HG02678 (cell line): ENCODE measurements around the gene LENG1.

Source experiments
- ATAC-seq: cut with Tn5 transposase; IDR thresholded peaks from one replicate; pipeline ENCODE4 v1.9.1; 2021; ENCODE audit warnings: mild to moderate bottlenecking, moderate library complexity; ENCODE audit not compliant: unreplicated experiment

Gene LENG1

DNA sequence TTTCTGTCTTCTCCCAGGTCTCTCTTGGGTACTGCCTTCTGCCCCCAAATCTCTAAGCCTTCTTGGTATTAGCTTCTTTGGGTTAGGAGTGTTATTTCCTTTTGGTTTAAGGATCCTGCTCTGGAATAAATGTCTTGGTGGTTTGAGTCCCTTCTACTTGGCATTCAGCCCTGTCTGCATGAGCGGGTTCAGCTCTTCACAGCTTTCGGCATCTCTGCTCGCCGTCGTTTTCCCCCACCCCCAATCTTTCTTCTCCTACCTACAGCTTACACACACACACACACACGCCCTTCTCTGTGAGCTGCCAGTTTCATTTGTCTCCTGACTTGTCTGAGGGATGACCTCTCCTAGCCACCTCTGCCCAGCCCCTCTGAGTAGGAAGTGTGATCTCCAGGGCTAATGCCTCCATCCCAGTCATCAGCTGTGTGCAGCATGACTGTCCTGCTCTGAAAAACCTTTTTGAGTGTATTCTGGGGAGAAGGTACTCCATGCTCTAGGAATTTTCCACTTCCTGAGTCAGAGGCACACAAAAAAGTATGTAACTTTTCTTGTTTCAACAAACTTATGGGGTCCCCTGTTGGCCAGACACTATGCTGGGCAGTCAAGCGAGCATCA is 17.2 kb downstream of the LENG1 start:
- no peak for ATAC-seq

DNA sequence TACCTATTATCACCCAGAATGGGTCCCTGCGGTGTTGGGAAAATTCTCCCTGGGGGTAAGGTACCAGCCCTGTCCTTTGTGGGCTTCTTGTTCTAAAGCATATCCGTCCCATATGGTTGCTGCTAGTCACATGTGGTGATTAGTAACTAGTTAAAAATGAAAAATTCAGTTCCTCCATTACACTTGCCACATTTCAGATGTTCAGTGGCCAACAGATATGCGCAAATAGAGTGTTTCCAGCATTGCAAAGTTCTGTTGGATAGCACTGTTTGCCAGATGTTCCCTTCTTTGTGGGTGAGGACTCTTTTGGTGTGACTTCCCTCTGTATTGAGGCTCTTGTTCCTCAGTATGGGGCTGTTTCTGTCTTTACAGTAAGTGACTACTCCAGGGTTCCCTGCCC is 18.2 kb downstream of the LENG1 start:
- no peak for ATAC-seq

DNA sequence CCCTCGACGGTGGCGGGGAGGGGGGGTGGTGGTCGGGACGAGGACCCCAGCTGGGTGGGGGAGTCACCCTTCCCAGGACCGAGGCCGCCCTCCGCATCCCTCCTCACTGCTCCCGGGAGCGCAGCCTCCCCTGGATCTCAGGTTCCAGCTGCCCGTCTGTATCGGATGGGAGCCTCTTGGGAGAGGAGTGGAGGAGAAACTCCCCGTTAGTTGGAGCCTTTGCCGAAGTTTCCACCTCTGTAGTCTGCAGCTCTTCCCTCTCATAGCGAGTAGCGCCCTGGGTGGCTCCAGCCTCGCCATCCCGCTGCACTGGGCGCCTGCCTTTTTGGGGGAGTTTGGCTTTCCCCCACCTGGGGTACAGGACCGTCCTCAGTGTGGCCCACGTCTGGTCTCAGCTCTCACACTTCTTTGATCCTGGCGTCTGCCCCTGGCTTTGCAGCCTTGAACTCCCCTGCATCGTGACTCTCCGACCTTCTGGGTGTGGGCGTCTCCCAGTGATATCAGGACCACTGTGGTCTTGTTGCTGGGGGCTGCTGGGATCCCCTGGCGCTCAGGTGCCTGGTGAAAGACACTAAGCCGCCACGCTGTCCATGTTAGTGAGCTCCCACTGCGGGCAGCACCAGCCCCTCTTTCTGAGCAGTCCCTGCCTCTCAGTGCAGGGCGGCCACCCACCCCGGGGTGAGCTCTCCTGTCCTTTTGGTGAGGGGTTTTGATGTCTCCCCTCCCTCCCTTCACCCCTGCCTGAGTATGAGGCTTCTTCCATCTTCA is 20.8 kb downstream of the LENG1 start:
- ATAC-seq = no peak

GRCh38 chr19:54137699-54138488 is 21.6 kb downstream of the LENG1 start, which contains the start of gene CNOT3:
Gene CNOT3 (plus strand): TSS chr19:54137762. CDS start chr19:54142979, 5,217 bp downstream.
- ATAC-seq = no peak

- ATAC-seq = peak; percentile 76
Measured at GRCh38 chr19:54136864-54137698, 22.4 kb downstream of the LENG1 start.

DNA sequence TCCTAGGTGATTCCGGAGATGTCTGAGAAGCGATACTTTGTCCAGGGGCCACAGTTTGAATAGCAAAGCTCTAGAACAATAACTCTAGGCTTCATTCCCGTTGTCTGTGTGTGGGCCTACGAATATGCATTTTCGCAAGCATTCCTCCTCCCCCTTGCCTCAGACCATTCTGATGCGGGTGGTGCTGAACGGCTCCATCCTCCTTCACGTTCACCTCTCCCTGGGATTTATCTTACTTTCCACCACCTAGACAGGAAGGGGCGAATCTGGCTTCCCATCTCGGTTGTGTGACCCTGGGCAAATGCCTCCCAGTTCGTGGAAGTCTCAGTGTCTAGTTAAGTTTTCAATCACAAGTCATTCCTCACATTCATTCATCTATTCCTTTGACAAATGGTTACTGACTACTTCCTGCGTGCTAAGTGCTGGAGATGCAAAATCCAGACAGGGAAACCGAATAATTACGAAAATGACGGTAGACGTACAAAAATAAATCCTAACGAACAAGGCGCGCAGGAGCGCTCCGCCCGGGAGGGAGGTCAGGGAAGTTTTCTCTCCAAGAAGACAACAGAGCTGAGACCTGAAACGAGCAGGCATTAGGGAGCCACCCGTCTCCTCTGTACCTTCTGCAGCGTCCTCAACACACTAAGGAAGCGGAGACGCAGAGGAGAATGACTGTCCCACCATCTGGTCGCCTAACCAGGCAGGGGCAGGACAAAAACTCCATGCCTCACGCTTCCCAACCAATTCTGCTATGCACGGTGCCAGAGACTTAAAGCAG is 23.2 kb downstream of the LENG1 start:
- ATAC-seq = no peak

GRCh38 chr19:54133957-54134590 is 25.4 kb downstream of the LENG1 start:
- ATAC-seq = no peak

DNA sequence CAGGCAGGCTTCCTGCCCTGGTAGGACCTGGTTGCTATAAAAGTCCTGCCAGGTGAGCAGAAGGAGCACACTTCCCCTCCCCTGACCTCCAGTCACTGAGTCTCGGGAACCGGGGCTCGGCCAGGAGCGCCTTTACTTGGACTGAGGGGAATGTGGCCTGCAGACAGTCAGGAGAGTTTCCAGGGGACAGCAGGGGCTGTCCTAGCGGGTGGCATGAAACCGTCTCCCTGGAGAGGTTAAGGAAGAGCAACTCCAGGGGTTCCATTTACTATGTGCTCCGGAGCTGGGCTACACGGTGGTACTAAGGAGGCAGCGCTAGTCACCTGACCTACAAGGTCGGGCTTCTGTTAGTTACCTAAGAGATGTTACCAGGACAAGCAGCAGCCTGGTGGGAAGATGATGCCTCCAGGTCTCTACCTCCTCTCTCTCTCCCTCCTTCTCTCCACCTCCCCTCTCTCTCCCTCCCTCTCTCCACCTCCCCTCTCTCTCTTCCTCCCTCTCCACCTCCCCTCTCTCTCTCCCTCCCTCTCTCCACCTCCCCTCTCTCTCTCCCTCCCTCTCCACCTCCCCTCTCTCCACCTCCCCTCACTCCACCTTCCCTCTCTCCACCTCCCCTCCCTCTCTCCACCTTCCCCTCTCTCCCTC is 26.1 kb downstream of the LENG1 start:
- no peak for ATAC-seq

- no peak for ATAC-seq
Measured at GRCh38 chr19:54129617-54129996, 29.9 kb downstream of the LENG1 start.

DNA sequence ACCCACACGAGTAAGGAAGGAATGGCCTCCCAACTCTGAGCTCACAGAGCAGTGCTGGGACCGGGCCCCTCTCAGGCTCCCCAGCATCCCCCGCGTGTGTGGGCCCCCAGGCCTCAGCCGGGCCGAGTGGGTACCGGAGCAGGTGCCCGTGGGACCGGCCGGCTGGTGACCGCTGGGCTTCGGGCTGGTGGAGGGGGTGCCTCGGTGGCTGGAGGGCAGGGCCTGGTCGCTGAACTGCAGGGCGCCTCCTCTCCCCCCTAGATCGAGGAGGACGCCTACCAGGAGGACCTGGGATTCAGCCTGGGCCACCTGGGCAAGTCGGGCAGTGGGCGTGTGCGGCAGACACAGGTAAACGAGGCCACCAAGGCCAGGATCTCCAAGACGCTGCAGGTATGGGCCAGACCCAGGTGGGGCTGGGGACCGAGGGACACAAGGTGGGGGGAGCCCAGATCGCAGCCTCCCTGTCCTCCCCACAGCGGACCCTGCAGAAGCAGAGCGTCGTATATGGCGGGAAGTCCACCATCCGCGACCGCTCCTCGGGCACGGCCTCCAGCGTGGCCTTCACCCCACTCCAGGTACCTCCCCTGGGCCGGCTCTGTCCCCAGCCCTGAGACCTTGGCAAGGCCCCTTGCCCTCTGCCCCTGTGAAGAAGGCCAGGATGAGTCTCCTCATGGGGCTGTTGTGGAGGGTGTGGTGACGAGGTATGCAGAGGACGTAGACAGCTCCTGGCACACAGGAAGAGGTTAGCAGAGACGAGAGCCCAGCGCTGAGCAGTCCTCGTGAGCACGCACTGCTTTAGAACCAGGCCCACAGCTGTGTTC is 30.5 kb downstream of the LENG1 start:
- ATAC-seq = no peak

DNA sequence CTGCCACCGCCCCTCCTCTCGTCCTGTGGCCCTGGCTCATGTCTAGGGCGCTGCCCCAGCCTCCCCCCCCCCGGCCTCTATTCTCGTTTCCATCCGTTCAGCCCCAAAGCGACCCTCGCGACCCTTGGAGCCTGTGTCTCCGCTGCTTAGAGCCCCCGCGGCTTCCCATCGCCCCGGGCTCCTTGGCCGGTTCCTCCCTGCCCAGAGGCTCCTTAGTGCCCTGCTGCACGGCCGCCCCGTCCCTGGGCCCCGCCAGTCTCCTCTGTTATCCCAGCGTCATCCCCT is 31.1 kb downstream of the LENG1 start:
- no peak for ATAC-seq

DNA sequence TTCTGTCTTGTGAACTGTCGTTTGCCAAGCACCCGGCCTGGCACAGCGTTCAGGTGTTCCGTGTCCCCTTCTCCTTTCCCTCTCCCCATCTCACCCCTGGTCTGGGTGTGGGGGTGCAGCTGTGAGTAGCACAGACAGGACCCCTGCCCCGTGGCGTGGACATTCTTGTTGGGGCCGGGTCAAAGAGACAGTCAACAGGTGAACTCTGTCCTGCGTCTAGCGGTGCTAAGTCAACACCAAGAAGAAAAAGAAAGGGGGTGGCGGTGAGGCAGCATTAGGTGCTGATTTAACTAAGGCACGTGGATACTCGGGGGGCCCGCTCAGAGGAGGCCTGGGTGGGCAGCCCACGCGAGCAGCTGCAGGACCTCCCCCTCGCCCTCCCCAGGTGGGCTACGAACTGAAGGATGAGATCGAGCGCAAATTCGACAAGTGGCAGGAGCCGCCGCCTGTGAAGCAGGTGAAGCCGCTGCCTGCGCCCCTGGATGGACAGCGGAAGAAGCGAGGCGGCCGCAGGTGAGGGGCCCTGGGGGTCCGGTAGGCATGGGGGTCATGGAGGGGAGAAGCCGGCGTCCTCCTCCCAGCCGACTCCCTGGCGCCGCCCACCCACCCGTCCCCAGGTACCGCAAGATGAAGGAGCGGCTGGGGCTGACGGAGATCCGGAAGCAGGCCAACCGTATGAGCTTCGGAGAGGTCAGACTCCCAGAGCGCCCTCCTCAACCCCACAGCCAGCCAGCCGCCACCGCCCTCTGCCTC is 31.7 kb downstream of the LENG1 start:
- no peak for ATAC-seq

DNA sequence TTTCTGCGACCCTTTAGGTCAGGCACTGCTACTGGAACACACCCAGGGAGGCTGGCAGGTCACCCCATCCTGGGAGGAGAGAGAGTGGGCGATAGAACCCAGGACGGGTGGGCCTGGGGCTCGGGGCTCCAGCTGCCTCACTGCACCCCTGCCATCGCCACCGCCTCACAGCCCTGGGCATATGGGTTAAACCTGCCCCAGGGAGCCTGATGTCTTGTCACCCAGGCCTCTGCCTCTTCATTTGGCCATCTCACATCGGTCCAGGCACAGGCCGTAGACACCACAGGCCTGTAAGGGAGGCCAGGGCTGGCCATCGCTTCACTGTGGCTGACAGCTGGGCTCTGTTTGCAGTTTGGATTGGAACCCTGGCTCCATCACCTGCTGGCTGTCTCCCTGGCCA is 33.8 kb downstream of the LENG1 start:
- no peak for ATAC-seq

DNA sequence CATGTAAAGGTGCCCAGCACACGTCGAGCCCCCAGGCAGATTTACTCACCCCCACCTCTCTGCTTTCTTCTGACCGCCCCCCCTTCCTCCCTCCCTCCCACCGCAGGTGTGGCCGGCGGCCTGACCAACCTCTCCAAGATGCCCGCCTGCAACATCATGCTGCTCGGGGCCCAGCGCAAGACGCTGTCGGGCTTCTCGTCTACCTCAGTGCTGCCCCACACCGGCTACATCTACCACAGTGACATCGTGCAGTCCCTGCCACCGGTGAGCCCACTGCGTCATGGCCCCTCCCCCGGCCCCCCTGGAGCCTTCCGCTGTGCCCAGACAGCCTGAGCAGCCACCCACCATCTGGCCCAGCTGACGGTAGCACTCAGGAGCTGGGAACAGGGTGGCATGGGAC is 35.1 kb downstream of the LENG1 start:
- ATAC-seq = no peak

DNA sequence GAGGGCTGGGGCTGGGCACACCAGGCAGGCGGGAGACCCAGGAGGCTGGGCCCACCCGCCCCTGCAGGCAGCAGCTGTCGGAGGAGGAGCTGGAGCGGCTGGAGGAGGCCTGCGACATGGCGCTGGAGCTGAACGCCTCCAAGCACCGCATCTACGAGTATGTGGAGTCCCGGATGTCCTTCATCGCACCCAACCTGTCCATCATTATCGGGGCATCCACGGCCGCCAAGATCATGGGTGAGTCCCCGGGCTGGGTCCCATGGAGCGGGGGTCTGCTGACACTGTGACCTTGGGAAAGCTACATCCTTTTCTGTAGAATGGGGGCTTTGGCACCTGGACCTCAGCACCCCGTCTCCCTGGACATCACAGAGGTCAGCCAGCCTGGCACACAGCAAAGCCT is 35.8 kb downstream of the LENG1 start:
- ATAC-seq = no peak

DNA sequence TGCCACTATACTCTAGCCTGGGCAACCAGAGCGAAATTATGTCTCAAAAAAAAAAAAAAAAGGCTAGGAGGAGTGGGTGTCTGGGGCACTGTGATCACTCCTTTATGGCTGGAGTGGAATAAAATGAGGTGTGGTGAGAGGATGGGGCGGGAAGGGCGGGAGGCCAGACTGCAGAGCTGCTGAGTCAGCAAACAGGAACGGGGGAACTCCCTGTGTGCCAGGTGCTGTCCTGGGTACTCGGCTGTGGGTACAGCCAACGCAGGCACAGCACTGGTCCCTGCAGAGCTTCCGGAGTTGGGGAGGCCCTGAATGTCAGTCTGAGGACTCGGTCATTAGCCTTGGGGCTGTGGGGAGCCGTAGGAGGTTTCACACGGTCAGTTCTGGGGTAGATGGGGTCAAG is 38.3 kb downstream of the LENG1 start:
- no peak for ATAC-seq

GRCh38 chr19:54115109-54116063 is 44.1 kb downstream of the LENG1 start, which contains the start of the genes PRPF31 and TFPT:
Gene PRPF31 (plus strand): TSS chr19:54115754. CDS start chr19:54118279, 2,525 bp downstream.
Gene TFPT (minus strand): TSS chr19:54115657. CDS start chr19:54115269, 388 bp downstream.
- ATAC-seq = peak; percentile 85
